Measurements from ENCODE around the gene ILK.

Gene ILK

DNA sequence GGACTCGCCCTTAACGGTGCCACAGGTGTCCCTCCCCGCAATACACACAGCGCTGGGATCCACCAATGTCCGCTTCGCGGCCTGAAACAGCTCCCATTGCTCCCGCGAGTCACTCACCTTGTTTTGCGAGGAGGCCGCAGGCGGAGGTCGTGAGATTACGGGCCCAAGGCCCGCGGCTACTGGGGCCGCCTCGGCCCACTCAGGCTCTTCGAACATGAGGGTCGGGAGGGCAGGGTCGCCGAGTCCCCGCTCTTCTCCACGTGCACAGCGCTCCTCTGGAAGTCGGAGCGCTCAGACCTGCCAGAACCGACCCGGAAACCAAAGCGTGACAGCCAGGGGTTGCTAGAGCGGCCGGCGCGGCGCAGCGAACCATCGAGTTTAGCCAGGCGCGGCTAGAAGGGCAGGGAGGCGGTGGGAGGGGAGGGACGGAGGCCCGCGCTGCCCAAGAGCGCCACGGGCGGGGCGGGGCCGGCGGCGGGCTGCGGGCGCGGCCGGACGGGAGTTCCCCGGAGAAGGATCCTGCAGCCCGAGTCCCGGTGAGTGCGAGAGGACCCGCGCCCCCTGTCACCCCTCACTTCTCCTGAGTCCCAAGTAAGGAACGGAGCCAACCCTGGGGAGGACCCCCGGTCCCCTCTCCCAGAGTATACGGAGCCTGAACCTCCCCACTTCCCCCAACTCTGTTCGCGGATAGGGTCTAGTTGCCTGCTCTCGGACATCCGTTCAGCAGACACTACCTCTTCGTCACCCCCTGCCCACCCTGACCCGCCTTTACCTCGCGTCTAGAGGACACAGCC, at the start of gene ILK, which contains the start of gene RRP8:
ILK (plus strand) TSS at position 488 of the 794 bp plus-strand sequence. CDS start 498 bp downstream, outside the sequence.
RRP8 (minus strand) TSS at position 330 of the 794 bp plus-strand sequence; CDS start at position 216, 114 bp downstream.
- peak; percentile 72 to 80 for DNase-seq

DNA sequence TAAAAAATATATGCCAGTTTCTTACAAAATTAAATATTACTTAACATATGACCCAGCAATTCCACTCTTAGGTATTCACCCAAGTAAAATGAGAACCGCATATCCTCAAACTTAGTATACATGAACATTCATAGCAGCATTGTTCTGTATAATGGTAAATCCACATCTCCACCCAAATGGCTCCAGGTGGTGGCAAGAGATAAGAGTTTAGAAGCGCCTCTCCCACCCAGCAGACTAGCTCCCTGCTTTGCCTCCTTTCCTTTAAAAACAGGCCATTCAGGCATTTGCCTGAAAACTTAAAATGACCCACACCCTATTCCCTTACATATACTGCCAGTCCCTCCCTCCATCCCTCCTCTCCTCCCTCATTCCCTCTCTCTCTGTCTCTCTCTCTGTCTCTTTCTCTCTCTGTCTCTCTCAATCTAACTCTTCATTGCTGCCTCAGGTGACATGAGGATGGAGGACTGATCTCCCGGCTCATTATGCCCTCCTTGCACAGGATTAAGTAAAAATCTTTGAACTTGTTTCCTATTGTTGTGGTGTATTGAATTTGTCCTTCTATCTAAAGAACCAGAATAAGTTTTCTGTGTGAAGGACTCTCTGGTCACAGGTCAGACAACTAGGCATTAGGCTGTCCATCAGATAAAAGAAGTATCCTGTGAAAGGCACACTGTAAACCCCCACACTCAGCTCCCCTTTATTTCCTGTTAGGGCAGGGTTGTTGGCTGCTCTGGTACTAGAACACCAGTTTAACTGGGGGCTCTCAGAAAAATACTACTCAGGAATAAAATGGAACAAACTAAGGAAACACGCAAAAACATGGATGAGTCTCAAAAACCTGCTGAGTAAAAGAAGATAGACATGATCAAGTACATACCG, 48.5 kb upstream of the ILK start:
- no peak for DNase-seq

DNA sequence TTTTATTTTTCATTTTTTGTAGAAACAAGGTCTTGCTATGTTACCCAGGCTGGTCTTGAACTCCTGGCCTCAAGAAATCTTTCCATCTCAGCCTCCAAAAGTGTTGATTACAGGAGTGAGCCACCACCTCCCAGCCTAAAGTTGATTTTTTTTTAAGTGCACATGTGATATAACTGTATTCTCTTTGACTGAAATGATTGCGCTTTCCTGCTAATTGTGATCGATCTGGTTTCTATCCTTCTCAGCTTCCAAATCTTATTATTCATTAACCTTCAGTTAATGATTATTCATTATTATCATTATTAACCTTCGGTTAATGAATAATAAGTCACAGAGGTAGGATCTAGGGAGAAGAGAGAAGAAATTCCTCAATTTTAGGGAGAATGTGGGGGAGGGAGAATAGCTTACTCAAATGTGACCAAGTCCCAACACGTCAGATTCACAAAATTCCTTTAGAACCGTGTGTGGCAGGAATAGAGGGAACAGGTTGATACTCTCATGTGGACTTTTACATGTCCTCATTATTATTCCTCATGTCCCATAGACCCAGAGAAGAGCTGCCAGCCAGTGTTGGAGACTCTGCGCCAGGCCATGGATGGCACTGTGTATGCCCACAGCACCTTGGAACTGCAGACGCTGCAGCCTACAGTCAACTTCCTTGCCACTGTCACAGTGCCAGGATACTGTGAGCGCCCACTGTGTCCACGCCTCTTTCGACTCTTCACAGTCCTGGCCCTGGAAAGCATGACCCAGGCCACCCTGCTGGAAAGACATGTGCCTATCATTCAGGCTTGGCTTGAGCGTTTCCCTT, 47.2 kb upstream of the ILK start:
- no peak for DNase-seq

DNA sequence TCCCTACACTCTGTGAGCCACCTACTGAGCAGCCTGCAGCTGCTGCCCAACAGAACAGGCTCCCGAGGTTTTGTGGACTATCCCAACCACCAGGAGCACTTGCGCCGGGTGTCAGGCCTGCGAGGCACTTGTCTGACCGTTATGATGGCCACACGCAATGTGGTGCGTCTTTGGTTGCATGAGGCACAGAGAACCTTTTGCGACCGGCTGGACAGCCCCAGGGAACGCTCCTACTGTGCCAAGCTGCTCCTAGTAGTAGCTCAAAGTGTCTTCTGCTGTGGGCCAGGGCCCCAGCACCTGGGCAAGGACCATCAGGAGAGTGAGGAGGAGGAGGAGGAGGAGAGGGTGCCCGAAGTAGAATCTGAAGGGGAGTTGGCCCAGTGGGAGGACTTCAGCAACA, 46.5 kb upstream of the ILK start:
- no peak for DNase-seq

DNA sequence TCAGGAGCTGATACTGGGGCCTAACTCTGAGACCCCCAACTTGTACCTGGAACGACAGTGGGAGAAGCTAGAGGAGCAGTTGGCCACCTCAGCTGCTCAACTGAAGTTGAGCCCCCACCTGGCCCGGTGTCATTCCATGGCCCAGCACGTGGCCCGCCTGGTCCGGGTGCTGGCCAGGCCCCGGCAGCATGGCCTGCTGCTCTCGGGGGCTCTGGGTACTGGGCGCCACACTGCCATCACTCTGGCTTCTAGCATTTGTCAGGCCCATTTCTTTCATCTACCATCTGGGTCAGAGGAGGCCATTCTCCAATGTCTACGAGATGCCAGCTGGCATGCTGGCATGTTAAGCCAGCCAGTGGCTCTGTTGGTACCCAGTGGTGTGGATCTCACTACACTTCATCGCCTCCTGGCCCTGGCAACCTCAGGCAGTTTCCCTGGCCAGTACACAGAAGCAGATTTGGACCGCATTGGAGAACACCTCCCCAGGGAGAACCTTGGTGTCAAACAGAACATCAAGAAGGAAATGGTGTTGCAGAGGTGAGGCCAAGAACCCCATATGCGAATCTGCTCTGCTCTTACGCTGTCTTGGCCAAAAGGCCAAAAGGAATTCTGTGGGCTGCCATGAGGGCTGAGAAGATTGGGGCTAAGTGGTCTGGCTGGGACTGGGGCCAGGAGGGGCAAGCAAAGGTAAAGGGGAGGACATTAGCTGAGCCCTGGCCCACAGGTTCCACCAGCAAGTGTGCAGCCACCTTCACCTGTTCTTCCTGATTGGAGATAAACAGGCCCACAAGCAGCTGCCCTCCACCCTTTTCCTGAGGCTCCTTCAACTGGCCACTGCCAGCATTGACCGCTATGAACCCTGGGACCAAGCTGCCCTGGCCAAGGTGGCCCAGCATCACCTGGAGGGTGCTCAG, 45.6 kb upstream of the ILK start:
- DNase-seq = no peak

DNA sequence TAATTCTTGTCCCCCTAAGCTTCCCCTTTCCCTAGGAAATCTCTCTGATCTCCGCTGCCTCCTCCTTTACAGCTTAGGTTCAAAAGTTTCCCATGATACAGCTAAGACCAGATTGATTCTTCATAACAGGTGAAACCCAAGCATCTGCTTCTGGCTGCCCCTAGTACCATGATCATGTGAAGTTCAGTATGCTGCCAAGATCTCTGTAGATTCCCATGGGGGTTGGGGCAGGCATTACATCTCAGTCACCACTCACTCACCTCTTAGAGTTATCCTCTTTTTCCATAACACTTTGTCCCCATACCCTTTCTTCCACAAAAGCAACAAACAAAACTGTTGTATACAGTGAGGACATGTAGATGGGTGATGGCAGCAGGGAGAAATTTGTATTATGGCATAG, 44.2 kb upstream of the ILK start:
- no peak for DNase-seq

DNA sequence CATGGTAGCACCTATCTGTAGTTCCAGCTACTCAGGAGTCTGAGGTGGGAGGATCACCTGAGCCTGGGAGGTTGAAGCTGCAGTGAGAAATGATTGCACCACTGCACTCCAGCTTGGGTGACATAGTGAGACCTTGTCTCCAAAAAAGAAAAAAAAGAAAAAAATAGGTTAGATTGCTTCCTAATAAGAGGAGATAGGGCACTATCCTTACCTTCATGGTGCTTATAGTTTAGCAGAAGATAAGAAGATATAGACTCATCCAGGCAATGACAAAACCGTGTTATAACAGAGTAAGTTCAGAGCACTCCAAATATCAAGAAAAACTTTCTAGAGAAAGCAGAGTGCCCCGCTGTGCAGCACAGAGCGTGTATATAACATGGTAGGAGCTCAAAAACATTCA, 42.3 kb upstream of the ILK start:
- DNase-seq = no peak

DNA sequence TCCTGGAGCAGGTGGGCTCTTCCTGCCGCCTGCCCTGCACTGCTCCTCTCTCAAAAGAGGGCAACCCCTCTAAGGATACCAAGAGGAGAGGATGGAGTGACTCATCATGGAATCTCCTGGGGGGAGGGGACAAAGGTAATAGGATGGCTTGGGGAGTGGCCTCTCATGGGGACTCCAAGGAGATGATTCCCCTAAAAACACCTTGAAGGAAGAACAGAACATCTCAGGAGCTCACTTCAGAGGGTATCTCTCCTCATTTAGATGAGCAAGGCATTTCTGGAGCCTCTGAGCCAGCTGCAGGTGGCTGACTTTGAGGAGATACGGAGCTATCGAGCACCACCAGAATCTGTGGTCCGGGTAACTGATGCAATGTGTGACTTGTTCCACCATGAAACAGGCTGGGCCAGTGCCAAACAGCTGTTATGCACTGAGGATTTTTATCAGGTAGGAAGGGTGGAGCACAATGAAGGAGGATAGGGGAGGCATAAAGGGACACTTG, 40.4 kb upstream of the ILK start:
- DNase-seq = no peak

DNA sequence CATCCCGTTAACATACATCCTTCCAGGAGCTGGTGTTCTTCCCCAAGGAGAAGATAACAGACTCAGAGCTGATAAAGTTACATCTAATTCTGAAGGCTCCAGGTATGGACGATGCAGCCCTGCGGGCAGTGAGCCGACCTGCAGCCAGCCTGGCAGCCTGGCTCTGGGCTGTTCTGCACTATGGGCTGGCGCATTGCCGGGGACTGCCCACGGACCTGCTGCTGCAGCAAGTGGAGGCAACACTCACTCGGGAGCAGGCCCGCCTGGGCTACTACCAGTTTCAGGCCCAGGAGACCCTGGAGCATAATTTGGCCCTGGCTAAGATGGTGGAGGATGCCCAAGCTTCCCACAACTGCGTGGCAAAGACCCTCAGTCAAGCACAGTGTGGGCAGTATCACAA, 39.9 kb upstream of the ILK start:
- no peak for DNase-seq

DNA sequence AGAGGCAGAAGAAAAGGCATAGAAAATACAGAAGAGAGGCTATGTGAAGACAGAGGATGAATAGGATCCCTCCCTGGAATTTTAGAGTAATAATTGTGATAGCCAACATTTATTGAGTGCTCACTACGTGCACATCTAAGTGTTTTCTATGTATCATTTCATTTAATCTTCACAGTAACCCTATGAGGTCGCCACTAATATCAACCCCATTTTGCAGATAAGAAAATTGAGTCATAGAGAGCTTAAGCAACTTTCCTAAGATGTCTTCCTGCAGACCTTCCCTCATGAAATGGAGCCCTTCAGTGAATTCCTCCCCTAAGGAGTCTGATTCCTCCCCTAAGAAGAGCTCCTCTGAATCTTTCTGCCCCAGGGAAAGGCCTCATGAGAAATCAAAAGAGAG, 38.2 kb upstream of the ILK start:
- no peak for DNase-seq

DNA sequence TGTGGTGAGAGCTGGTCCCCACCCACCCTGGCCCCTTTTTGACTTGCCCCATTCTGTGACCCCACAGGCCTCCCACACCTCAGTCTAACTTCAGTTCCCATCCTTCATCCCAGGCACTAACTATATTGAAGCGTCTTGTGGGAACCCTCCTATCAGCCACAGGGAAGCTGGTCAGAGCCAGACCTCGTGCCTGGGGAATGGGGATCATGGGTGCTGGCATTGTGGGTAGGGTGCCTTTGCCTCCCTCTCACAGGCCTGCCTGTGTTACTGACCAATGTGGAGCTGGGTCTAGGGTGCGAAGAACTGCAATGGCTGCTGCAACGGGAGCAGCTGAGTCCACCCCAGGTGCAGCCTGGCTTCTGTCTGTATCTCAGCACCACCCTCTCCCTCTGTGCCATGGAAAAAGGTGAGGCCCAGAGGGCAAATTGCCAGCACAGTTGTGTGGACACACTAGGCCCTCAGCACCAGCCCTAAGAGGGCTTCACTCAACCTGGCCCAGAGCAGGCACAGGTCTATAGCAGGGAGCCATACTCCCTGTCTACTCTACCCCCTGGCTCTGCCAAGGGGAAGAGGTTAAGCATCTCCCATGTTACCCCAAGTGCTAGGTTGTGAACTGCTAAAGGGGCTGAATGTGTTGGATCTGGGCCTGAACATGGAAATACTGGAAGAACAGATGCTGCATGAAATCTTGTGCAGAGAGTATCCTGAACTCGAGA, 37.4 kb upstream of the ILK start:
- DNase-seq = no peak

DNA sequence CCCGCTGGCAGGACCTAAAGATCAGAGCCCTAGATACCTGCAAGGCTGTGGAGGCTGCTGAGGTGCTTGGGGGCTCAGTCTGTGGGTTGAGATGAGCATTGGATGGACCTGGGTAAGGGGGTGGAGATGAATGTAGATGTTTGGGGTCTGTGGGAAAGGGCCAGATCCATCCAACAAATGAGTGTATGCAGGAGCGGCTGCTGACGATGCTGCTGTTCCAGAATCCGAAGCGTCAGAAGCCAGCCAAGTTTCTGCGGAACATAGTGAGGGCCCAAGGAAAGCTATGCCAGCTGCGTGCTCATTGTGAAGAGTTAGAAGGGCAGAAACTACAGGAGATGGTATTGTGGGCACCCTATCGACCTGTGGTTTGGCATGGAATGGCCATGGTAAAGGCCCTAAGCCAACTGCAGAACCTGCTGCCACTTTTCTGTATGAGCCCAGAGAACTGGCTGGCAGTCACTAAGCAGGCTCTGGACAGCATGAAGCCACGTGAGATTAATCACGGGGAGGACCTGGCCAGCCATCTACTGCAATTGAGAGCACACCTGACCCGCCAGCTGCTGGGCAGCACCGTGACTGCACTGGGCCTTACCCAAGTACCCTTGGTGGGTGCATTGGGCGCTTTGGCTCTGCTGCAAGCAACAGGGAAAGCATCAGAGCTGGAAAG, 36.7 kb upstream of the ILK start:
- DNase-seq = no peak

DNA sequence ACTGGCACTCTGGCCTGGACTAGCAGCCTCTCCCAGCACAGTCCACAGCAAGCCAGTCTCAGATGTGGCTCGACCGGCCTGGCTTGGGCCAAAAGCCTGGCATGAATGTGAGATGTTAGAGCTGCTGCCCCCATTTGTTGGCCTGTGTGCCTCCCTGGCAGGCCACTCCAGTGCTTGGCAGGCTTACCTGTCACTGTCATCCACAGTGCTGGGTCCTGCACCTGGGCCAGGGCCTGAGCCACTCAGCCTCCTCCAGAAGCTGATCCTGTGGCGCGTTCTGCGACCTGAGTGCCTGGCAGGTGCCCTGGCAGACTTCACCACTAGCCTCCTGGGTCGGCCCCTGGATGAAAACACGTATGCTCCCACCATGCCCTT, 36.2 kb upstream of the ILK start:
- DNase-seq = no peak

DNA sequence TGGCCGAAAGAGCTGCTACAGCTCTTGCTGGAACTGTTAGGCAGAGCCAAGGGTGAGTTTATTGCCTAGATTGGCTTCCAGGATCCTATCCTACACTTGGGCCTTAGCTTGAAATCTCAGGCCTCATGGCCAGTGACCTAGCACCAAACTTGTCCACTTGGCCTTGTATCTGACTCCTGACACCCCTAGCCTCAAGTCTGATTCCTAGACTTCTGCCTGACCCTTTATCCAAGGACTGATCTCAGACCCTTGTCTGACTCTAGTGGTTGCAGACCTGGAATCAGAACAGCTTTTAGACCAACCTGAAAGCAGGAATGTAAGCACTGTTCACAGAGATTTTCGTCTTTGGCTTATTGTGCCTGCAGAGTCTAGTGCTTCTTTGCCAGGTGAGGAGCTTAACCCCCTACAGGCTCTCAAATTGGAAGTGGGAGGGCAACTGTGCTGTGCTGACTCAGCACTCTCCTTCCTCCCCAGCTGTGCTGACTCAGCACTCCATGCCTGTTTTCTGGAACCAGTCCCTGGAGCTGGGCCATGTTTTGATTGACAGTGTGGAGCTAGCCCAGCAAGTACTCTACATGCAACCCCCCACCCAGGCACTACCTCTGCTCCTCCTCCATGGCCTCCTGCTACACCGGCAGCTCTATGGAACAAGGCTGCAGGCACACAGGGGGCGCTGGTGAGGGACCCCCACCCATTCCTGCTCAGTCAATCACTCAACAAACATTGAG, 35.2 kb upstream of the ILK start:
- no peak for DNase-seq

DNA sequence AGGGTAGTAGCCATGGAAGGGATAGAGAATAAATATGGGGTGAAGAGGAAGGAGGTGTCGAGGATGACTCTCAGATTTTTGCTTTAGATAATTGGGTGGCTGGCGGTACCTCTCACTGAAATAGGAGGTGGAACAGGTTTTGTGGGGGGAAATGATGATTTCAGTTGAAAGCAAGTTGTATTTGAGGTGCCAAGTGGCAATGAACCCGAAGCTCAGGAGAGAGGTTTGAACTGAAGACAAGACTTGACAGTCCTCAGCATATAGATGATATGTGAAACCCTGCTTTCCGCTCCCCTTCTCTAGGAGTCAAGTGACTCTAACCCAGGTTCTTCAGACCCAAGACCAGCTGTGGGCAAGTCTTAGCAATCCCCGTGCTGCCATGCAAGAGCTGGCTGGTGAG, 33.9 kb upstream of the ILK start:
- no peak for DNase-seq

DNA sequence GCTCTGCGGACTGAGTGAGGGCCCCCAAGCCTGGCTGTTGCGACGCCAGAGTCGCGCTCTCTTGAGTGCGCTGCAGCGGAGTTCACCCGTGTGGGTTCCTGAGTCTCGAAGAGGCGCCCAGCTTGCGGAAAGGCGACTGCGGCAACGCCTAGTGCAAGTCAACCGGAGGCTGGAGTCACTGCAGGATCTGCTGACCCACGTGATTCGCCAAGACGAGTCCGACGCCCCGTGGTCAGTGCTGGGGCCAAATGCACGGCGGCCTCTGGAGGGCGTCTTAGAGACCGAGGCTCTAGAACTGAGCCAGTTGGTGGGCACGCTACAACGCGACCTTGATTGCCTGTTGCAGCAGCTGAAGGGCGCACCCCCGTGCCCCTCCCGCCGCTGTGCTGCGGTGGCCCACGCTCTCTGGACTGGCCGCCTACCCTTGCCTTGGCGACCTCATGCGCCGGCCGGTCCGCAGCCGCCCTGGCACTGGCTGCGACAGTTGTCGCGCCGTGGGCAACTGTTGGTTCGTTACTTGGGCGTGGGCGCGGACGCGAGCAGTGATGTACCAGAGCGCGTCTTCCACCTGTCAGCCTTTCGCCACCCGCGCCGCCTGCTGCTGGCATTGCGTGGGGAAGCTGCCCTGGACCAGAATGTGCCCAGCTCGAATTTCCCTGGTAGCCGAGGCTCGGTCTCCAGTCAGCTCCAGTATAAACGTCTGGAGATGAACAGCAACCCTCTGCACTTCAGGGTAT, 32.7 kb upstream of the ILK start:
- DNase-seq = no peak

DNA sequence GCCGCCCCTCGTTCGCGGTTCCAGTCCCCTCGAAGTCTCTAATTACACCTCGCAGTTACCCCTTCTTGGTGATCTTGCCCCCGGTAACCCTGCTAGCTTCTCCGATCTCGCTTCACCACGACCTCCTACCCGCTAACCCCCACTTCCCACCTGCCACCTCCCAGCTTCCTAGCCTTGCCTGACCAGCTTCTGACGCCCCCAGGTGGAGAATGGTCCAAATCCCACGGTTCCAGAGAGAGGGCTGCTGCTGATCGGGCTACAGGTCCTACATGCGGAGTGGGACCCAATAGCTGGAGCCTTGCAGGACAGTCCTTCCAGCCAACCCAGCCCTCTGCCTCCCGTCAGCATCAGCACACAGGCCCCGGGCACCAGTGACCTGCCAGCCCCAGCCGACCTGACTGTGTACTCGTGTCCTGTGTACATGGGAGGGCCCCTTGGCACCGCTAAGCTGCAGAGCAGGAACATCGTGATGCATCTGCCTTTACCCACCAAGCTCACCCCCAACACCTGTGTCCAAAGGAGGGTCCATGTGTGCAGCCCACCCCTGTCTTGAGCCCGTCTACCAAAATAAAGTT, 32.1 kb upstream of the ILK start:
- DNase-seq = no peak

DNA sequence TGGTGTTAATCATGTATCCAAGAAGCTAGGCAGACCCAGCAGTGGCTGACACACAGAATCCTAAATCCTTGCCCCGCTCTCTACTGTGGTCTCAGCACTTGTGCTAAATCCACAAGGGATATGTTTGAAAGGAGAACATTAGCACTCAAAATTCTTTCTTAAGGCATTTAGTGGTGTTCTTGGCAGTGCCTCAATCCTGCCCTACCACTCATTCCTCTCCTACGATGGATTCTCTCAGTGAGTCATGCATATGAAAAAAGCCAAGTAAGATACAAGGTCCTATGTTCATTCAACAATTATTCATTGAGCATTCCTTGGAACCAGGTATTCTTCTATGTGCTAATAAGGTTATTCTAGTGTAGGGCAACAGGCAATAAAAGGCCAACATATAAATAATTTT, 31.4 kb upstream of the ILK start:
- no peak for DNase-seq

All from bone marrow (tissue), 2 donors.